ENCODE results near the gene CDH26. TPM values are rescaled to one million over a fixed set of nuclear protein-coding genes. Genes with fewer than 3 reads are reported as not detected.

CDH26 gene
- 0.16 and 0.34 TPM in 2 replicates for total RNA-seq

GRCh38 chr20:59958123-59958522, at the start of gene CDH26:
CDH26 (plus strand) TSS chr20:59958423; CDS start chr20:59958727, 304 bp downstream.

DNA sequence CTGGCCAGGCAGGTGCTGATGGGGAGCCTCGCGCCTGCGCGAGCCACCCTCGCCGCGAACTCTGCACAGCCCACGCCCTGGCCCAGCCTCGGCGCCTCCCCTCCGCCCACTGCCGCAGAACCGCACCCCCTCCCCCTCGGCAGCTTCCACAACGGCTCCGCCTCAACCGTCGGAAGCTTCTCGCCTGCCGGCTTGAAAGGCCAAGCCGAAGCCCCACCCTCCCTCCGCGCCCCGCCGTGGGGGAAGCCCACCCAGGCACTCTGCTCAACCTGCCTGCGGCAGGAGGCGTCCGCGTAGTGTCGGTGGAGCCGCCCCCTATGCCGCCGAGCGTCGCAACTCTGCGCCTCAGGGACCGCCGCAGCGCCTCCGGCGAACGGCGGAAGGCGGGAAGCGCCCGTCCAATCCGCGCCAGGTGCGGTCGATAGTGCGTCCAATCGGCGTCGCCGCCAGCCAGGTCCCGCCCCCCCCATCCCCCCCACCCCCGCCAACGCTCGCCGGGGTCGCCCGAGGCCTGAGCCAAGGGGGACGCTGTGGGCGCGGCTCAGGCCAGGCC, 24.9 kb upstream of the CDH26 start, which contains the start of gene SYCP2:
Gene SYCP2, minus strand, starts transcription at position 342 of the 553 bp plus-strand sequence. CDS start 11,224 bp downstream, outside the sequence.

DNA sequence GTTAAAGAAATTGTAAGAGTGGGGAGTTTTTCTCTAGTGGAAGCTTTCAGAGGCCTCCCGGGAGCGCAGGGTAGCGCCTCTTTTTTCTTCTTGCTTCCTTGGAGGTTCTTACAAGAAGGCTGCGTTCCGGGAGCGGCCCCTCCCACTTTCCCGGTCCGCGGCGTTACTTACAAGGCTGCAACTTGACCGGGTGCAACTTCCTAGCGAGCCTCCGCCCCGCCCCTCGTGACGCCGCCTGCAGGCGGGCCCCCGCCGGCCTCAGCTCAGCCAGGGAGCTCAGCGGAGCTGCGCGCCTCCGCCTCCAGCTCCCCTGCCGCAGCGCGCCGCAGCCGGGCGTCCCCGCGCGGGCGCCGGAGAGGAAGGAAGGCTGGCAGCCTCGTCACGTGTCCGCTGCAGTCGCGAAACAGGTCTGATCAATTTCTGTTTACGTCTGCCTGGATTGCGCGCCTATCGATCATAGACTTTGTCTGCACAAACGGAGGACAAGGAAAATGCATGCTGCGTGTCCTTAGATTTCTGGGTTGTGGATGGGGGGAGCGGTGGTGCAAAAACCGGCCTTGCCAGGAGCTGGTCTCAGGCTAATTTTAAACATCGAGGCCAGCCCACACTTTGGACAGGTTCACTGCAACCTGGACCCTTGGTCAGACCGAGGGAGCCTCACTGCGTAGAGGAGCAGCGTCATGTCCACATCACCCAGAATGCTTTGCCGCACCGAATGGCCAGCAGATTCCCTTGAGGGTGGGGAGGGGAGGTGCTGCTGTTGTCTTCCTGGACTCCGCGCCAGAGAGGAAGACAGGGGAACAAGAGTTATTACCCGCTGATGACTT, 17.9 kb upstream of the CDH26 start, which contains the start of the genes FAM217B and PPP1R3D:
Gene FAM217B, plus strand, starts transcription at position 261 of the 827 bp plus-strand sequence. CDS start 3,555 bp downstream, outside the sequence.
Gene PPP1R3D, minus strand, starts transcription at position 177 of the 827 bp plus-strand sequence. CDS start 374 bp downstream, outside the sequence.

Other genes with a start within 250 kb of the CDH26 start
- gene SYCP2, start 24.8 kb upstream of the CDH26 start, total RNA-seq: 0.17 and 0.63 TPM in 2 replicates
- gene PPP1R3D, start 18.1 kb upstream of the CDH26 start, total RNA-seq: 3.7 and 5.2 TPM in 2 replicates
- gene FAM217B, start 18.0 kb upstream of the CDH26 start, total RNA-seq: 2.9 and 3.2 TPM in 2 replicates

Measured in bronchial smooth muscle cell (primary cell).